H1 (cell line): ENCODE data around the gene USH1G. TPM values are rescaled to one million over a fixed set of nuclear protein-coding genes. Genes with fewer than 3 reads are reported as not detected.
"Not testable (repeated sequence)": the region's sequence is repeated elsewhere in the genome, so short reads cannot be mapped to it uniquely, and the experiment has no call there.

Experiments
- CTCF ChIA-PET: fragments of 300-600 bp; sonication (Branson Sonifier 250); formaldehyde crosslinking; loops from one replicate; lab custom pipeline; 2021; ENCODE audit not compliant: partially characterized antibody; lab: Charles Lee
- POLR2A ChIA-PET: fragments of 300-600 bp; sonication (Branson Sonifier 250); formaldehyde crosslinking; loops from one replicate; lab custom pipeline; 2021; ENCODE audit warnings: inconsistent platforms; ENCODE audit not compliant: partially characterized antibody; lab: Charles Lee
- DNase-seq, 2 experiments: peaks; one replicate each; pipeline versions ENCODE4 v3.0.0 to v3.0.0-alpha.2; 2010 to 2022; ENCODE audit warnings: low spot score in 2 of 2, low read depth in 1 of 2, mixed read lengths in 1 of 2
- FAIRE-seq: peaks from 2 replicates; lab custom pipeline; 2011; peaks lifted over from hg19 to GRCh38; lab: Jason Lieb, UNC
- H2AFZ ChIP-seq: 2 replicates; pipeline ENCODE4 v1.8.1; 2012; ENCODE audit warnings: low read length, inconsistent platforms
- H2AK5ac ChIP-seq: 2 replicates; pipeline ENCODE4 v1.6.1; 2013; ENCODE audit warnings: low read depth, low read length
- H2BK120ac ChIP-seq: replicated peaks from 2 replicates; pipeline ENCODE3; 2013; ENCODE audit warnings: low read depth, low read length, inconsistent platforms
- H2BK12ac ChIP-seq: 2 replicates; pipeline ENCODE4 v1.6.1; 2013; ENCODE audit warnings: low read depth, low read length
- H2BK15ac ChIP-seq: 2 replicates; pipeline ENCODE4 v1.6.1; 2013; ENCODE audit warnings: low read length
- H2BK20ac ChIP-seq: 2 replicates; pipeline ENCODE4 v1.6.1; 2013; ENCODE audit warnings: low read length
- H2BK5ac ChIP-seq: 2 replicates; pipeline ENCODE4 v1.6.1; 2013; ENCODE audit warnings: low read depth, low read length
- H3K14ac ChIP-seq: 2 replicates; pipeline ENCODE4 v1.6.1; 2013; ENCODE audit warnings: inconsistent platforms; ENCODE audit not compliant: insufficient read length
- H3K18ac ChIP-seq: 2 replicates; pipeline ENCODE4 v1.6.1; 2013; ENCODE audit warnings: low read length; ENCODE audit errors: extremely low read depth
- H3K23ac ChIP-seq: 2 replicates; pipeline ENCODE4 v1.6.1; 2013; ENCODE audit warnings: inconsistent platforms; ENCODE audit not compliant: insufficient read length
- H3K23me2 ChIP-seq: 2 replicates; pipeline ENCODE4 v1.6.1; 2013; ENCODE audit warnings: low read depth, low read length
- H3K27ac ChIP-seq: 2 replicates; pipeline ENCODE4 v1.6.1; 2011; ENCODE audit warnings: low read depth, low read length, inconsistent platforms
- H3K27me3 ChIP-seq, 4 experiments: replicated peaks in 1 of 4; 1 replicate in 1 of 4; 2 replicates in 3 of 4; pipeline versions ENCODE4 v1.6.1 to v1.8.1; 2011 to 2013; ENCODE audit warnings: low read length in 3 of 4, mild to moderate bottlenecking in 3 of 4, inconsistent platforms in 2 of 4, mixed read lengths in 2 of 4, moderate library complexity in 1 of 4; ENCODE audit not compliant: control insufficient read depth in 3 of 4, insufficient read depth in 3 of 4; ENCODE audit errors: extremely low read depth in 1 of 4
- H3K36me3 ChIP-seq, 4 experiments: 2 replicates each; pipeline versions ENCODE4 v1.6.1 to v1.8.1; 2011 to 2013; ENCODE audit warnings: mild to moderate bottlenecking in 4 of 4, low read length in 3 of 4, moderate library complexity in 2 of 4, control low read depth in 1 of 4, inconsistent platforms in 1 of 4; ENCODE audit not compliant: insufficient read depth in 4 of 4, control insufficient read depth in 2 of 4
- H3K4ac ChIP-seq: replicated peaks from 2 replicates; pipeline ENCODE3; 2013; ENCODE audit warnings: low read length, low read depth, mixed read lengths, inconsistent platforms; ENCODE audit not compliant: insufficient read length
- H3K4me1 ChIP-seq, 4 experiments: replicated peaks in 1 of 4; 1 replicate in 1 of 4; 2 replicates in 3 of 4; pipeline versions ENCODE4 v1.6.1 to v1.8.1; 2011 to 2013; ENCODE audit warnings: low read length in 3 of 4, inconsistent platforms in 2 of 4, mixed read lengths in 1 of 4; ENCODE audit not compliant: insufficient read depth in 4 of 4, control insufficient read depth in 3 of 4
- H3K4me2 ChIP-seq, 2 experiments: 2 replicates each; pipeline versions ENCODE4 v1.6.1 to v1.8.1; 2011 to 2013; ENCODE audit warnings: low read depth in 2 of 2, low read length in 2 of 2, control low read depth in 1 of 2, inconsistent platforms in 1 of 2, mild to moderate bottlenecking in 1 of 2; ENCODE audit not compliant: insufficient read depth in 1 of 2
- H3K4me3 ChIP-seq, 4 experiments: fragments of 200-600, 300-600 bp in 1 of 4; sonication (generic), shearing (Covaris generic), sonication (Bioruptor Twin) in 1 of 4; 2 replicates each; pipeline versions ENCODE4 v1.5.1 to v1.8.1; 2011 to 2016; ENCODE audit warnings: low read length in 4 of 4, low read depth in 3 of 4, control low read depth in 2 of 4, inconsistent platforms in 2 of 4, mild to moderate bottlenecking in 2 of 4, mixed read lengths in 1 of 4, moderate library complexity in 1 of 4; ENCODE audit not compliant: insufficient read depth in 2 of 4; ENCODE audit errors: extremely low read depth in 1 of 4
- H3K56ac ChIP-seq: replicated peaks from 2 replicates; pipeline ENCODE3; 2013; ENCODE audit warnings: low read depth, mild to moderate bottlenecking, mixed read lengths, low read length, inconsistent platforms; ENCODE audit not compliant: insufficient read length
- H3K79me1 ChIP-seq: 2 replicates; pipeline ENCODE4 v1.6.1; 2013; ENCODE audit warnings: low read depth, low read length, control low read depth
- H3K79me2 ChIP-seq, 2 experiments: 2 replicates each; pipeline versions ENCODE4 v1.6.1 to v1.8.1; 2012 to 2013; ENCODE audit warnings: low read length in 2 of 2, mild to moderate bottlenecking in 2 of 2, inconsistent platforms in 1 of 2; ENCODE audit not compliant: insufficient read depth in 2 of 2, control insufficient read depth in 1 of 2
- H3K9ac ChIP-seq, 4 experiments: replicated peaks in 1 of 4; 1 replicate in 1 of 4; 2 replicates in 3 of 4; pipeline versions ENCODE4 v1.6.1 to v1.8.1; 2011 to 2013; ENCODE audit warnings: low read depth in 3 of 4, low read length in 3 of 4, control low read depth in 2 of 4, mild to moderate bottlenecking in 2 of 4, moderate library complexity in 2 of 4, inconsistent platforms in 1 of 4; ENCODE audit errors: extremely low read depth in 1 of 4
- H3K9me3 ChIP-seq, 2 experiments: 2 replicates each; pipeline versions ENCODE4 v1.6.1 to v1.8.1; 2012 to 2013; ENCODE audit warnings: mild to moderate bottlenecking in 2 of 2, moderate library complexity in 2 of 2, control low read depth in 1 of 2, inconsistent platforms in 1 of 2, low read depth in 1 of 2, low read length in 1 of 2, mixed read lengths in 1 of 2; ENCODE audit not compliant: insufficient read depth in 2 of 2
- H4K20me1 ChIP-seq, 2 experiments: replicated peaks in 1 of 2; 2 replicates each; pipeline versions ENCODE3 to v1.8.1; 2011 to 2013; ENCODE audit warnings: inconsistent platforms in 2 of 2, low read length in 2 of 2, mild to moderate bottlenecking in 1 of 2; ENCODE audit not compliant: insufficient read depth in 2 of 2, control insufficient read depth in 1 of 2
- H4K5ac ChIP-seq: 2 replicates; pipeline ENCODE4 v1.6.1; 2013; ENCODE audit warnings: low read length, low read depth, mixed read lengths, inconsistent platforms; ENCODE audit not compliant: insufficient read length
- H4K8ac ChIP-seq: 2 replicates; pipeline ENCODE4 v1.8.0; 2013; ENCODE audit warnings: mild to moderate bottlenecking, moderate library complexity, low read length, inconsistent platforms; ENCODE audit not compliant: insufficient read depth; ENCODE audit errors: extremely low read depth
- H4K91ac ChIP-seq: replicated peaks from 2 replicates; pipeline ENCODE3; 2013; ENCODE audit warnings: low read length, mixed read lengths, inconsistent platforms; ENCODE audit not compliant: insufficient read length
- WGBS, 2 experiments: shearing (Covaris generic) in 1 of 2; methylation state at CpG; one replicate each; pipeline versions ENCODE4 v1.1.6 to v1.1.7; 2013 to 2015; ENCODE audit warnings: low lambda C conversion rate in 2 of 2, mixed read lengths in 2 of 2, inconsistent platforms in 1 of 2, low coverage in 1 of 2, missing lambda C conversion rate in 1 of 2; ENCODE audit not compliant: insufficient replicate concordance in 2 of 2, insufficient coverage in 1 of 2, insufficient read length in 1 of 2; ENCODE audit errors: extremely low coverage in 1 of 2, missing lambda C conversion rate in 1 of 2; 5-methylcytosine and 5-hydroxymethylcytosine counted together
- polyA plus RNA-seq, 7 experiments: library from polyadenylated mRNA; depleted of rRNA in 3 of 7; stranded (reverse) in 5 of 7; unstranded in 2 of 7; fragments of >200 nt in 5 of 7; fragments of 200-250 nt in 2 of 7; gene quantifications; 1 replicate in 5 of 7; 2 replicates in 1 of 7; 4 replicates in 1 of 7; pipeline versions ENCODE4 v1.2.1 to v1.2.3, GENCODE V29; 2011 to 2013; ENCODE audit warnings: missing spikeins in 2 of 7, mixed read lengths in 2 of 7
- total RNA-seq: library from RNA; stranded (reverse); fragmentation: NEBNext Ultra II Directional; extraction: Animal tissue kit (Norgen Biotek cat#: 25700); gene quantifications from 2 replicates; pipeline ENCODE4 v1.2.1, GENCODE V29; 2021

Gene USH1G
- total and polyA plus RNA-seq, 2 of the 8 experiments (the other 6 are each of a cell fraction or from before 2014, with no cell fraction given): 1.6 to 4.3 TPM

DNA sequence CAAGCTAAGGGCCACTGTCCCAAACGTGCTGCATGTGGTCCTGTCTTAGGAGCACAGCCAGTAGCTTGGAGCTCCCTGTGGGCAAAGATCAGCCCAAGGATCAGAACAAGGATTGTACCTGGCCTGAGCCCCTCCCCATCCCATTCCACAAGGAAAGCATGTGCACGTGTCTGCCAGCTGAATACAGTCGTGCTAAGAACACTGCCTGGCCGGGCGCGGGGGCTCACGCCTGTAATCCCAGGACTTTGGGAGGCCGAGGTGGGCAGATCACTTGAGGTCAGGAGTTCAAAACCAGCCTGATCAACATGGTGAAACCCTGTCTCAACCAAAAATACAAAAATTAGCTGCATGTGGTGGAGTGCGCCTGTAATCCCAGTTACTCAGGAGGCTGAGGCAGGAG, 53.0 kb downstream of the USH1G start:
- FAIRE-seq, H4K8ac ChIP-seq: not testable (repeated sequence)
- CTCF ChIA-PET: interaction anchor here (0.9 to 81.0 kb wide), 8 partner anchors 11 to 134 kb away, joined by 3 to 2981 read pairs (median 4); partner anchors contain the start of genes GRIN2C, NAT9, OTOP2 and USH1G

More for the DNA sequence above, 53.0 kb downstream of the USH1G start:
- Histone ChIP-seq H3K23me2 (peaks cover 10% of the 10 kb centered on the region), H3K4me1 (peaks cover 0 to 11% (median 6%) of the 10 kb centered on the region in 4 experiments; a peak in 6 of 7 replicates)
- H4K91ac ChIP-seq, H3K79me2 ChIP-seq, H3K9me3 ChIP-seq, H3K9ac ChIP-seq, H4K20me1 ChIP-seq, H3K79me1 ChIP-seq, POLR2A ChIA-PET, H3K18ac ChIP-seq, H2BK15ac ChIP-seq, H2BK5ac ChIP-seq, H3K27ac ChIP-seq, H3K27me3 ChIP-seq, H2AK5ac ChIP-seq, H3K4me2 ChIP-seq, H2BK120ac ChIP-seq, H3K4ac ChIP-seq, DNase-seq, H2BK12ac ChIP-seq, H3K36me3 ChIP-seq, H4K5ac ChIP-seq, H3K23ac ChIP-seq, H3K4me3 ChIP-seq, H2BK20ac ChIP-seq, H3K56ac ChIP-seq, H3K14ac ChIP-seq, H2AFZ ChIP-seq: not testable (repeated sequence)
- 73% methylated on average over 8 of the region's 9 CpGs; no CpG with 5 or more reads in 1 of the 2 experiments for WGBS, 2 experiments
